GM21619 (cell line): Measurements from ENCODE around the gene IARS2.
"Not testable (repeated sequence)": the region's sequence is repeated elsewhere in the genome, so short reads cannot be mapped to it uniquely, and the experiment has no call there.

Experiments used
- ATAC-seq: cut with Tn5 transposase; IDR thresholded peaks from one replicate; pipeline ENCODE4 v1.9.1; 2021; ENCODE audit not compliant: unreplicated experiment

IARS2 gene

DNA sequence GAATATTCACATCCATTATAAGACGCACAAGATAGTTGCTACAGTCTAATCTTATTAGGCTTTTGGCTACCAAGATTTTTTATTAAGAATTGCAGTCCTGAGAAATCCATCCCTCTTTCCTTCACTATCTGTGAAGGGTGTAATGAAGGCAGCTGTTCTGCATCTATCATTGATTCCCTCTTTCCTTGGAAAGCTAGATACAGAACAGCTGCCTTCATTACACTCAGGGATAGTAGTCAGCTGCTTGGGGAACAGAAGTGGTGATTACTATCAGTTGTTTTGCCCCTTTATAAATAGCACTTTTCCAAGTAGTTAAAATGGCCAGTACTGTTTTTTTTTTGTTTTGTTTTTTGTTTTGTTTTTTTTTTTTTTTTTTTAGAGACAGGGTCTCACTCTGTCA is 70.2 kb downstream of the IARS2 start:
- ATAC-seq, result no peak

DNA sequence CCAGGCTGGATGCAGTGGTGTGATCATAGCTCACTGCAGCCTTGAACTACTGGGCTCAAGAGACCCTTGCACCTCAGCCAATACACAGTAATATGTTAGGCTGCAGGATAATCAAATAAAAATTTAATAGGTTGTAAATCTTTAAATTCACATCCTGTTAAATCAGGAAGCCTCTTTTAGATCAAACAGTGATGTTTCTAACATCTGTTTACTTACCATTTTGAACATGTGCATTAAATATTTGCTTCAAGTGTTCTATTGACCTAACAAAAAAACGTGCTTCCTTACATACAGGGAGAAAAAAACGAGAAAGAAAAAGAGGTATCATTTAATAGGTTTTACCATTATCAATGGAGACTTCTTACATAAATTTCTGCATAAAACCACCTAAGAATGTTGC is 70.6 kb downstream of the IARS2 start:
- ATAC-seq, result no peak

DNA sequence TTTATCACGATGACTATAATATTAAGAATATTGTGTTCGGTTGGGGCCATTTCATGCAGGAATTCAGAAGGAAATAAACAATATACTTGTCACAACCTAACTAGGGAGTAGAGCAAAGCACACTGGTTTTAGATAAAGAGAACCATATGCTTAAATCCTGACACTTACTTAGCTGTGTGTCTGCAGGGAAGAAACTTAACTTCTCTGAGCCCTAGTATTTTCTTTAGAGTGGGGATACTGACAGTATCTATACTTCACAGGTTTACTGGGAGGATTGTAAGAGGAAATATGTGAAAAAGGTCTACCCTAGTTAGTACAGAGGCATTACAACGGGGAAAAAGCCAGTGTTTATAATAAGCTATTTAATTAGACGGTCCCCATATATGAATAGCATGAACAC is 72.9 kb downstream of the IARS2 start:
- ATAC-seq, result no peak

DNA sequence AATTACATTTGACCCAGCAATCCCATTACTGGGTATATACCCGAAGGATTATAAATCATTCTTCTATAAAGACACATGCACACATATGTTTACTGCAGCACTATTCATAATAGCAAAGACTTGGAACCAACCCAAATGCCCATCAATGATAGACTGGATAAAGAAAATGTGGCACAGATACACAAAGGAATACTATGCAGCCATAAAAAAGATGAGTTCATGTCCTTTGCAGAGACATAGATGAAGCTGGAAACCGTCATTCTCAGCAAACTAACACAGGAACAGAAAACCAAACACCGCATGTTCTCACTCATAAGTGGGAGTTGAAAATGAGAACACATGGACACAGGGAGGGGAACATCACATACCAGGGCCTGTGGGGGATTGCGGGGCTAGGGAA is 76.0 kb downstream of the IARS2 start:
- not testable (repeated sequence) for ATAC-seq

DNA sequence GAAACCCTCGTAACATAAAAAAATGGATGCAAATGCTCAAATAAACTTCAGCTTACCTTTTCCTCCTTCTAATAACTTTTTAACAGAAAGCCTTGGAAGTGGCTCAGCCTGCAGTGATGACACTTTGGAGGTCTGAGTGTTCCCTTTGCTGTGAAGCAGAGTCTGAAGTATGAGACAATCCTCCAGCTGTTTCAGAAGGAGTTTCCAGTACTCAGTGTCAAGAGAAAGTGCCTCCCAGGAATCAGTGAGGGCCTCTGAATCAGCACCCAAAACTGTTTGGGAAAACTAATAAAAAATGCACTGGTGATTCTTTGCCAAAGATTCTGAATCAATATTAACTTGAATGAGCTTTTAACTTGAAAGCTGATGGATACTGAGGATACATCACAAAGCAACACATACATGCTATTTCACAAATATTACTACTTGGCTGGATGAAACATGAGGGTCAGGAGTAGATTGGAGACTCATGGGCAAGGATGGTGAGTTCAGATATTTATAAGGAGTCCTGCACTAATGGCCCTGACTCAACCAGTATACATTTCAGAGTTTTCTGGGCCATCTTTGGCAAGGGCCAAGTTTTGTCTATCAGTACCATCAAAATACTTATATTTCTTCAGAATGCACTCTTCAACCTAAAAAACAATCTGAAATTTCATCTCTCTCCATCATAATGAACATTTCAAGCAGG is 77.0 kb downstream of the IARS2 start:
- ATAC-seq, result no peak

DNA sequence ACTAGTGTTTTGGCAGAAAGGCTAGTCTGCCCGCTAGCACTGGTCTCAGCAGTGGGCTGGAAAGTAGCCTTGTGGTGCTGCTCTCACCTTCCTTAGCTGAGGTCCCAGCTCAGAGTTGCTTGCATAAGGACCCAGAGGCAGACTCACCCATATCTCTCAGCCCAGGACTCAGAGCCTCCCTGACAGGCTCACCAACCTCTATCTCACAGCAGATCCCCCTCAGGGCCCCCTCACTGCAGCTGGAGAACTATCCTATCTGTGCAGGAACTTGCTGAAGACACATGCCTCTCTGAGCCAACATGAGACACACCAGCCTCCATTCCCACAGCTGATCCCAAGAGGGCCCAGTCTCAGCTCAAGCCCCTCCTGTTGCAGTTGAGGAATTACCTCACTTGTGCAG is 82.6 kb downstream of the IARS2 start:
- ATAC-seq, result no peak

DNA sequence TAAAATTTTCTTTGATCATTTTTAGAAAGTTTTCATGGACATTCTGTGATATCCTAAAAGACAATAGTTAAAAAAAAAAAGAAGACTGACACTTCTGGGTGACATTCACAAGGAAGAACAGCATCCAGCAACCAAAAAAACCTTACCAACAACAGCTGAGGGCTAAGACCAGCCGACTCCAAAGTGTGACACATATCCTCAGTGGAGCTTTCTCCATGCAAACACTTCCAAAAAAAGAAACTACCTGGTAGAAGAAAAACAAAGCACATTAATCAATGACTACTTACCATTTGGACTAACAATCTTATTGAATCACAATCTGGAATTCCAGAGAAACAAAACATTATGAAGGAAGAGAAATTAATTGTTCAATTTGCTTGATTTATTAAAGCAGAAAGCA is 88.2 kb downstream of the IARS2 start:
- no peak for ATAC-seq

DNA sequence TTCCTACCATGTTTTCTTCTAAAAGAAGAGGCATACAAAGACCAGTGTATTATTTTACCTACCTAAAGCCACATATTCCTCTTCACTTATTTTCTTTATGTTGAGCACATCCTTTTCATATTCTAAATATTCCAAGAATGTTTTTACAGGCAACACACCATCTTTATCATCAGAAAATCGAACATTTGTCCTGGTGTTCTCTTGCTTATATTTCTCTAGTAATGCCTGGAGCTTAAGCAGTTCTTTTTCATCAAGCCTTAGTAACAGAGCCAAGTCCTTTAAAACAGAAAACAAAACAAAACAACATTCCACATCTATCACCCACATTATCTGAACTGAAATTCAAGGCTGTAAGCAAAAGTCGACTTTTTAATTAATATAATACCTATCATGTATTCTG is 88.7 kb downstream of the IARS2 start:
- no peak for ATAC-seq

DNA sequence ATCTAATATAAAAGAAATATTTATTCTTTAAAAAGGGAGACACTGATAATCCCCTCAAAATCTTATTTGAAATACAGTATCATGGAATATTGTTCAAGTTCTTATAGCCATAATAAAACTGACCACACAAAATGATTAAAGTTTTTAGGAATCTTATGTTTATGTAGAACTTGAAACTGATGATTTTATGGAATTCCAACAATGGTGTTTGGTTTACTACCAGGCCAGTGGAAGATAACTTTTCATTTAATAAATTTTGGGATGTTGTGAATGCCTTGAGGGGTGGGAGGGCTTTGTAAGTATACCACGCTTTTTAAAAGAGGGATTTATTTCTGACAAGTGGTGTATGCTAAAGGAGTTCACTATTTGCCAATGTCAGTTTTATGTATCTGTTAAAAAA is 90.6 kb downstream of the IARS2 start:
- ATAC-seq, result no peak

DNA sequence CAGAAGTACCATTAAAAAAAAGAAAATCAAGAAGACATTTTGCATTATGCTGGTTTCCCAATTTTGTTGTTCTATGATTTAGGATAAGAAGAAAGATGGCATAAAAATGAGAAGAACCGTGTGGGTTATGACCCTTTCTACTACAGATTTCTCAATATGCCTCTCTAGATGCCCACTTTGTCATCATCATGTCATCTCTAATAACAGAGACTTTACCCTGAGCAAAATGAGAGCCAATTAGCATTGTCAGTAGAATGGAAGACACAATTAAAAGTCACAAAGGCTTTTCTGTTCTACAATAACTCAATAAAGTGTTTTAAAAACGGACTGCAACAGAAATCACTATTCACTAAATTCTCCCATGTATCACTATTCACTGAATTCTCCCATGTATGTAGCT is 92.8 kb downstream of the IARS2 start:
- ATAC-seq, result no peak

DNA sequence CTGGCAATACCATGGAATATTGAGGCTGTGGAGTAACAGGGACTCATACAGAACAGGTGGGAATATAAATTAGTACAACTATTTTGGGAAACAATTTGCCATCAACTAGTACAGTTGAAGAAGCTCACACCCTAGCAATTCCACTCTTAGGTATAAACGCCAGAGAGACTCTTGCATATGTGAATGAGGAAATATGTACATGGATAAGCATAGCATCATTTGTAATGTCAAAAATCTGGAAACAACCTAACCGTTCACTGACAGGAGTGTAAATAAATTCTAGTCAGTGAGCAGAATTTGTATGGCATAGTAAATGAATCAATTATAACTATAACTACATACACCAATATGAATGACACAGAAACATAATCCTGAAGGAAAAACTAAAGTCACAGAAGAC is 94.6 kb downstream of the IARS2 start:
- no peak for ATAC-seq

DNA sequence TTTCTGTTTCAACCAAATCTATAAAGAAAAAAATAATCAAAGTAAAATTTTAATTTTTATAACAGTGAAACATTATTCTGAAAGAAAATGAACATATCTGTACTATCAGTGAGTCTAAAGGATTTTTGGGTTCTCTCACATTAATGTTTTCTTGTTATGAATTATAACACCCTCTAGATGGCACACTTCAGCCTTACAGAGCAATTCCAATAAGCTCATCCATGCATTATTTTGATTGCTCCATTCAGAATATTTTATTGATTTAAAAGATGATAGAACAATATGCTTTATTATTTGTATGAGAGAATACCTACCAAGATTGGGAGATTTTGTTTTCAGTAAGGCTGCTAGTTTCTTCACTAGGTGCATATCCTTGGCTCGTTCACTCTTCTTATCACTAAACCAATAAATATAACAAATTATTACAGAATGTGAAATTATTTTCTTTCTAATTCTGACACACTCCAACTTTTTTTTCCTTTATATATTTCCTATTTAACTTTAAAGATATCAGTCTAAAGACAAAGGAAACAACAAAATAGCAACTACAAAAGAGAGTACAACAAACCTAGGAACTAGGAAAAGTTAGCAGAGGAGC is 95.9 kb downstream of the IARS2 start:
- ATAC-seq, result no peak

DNA sequence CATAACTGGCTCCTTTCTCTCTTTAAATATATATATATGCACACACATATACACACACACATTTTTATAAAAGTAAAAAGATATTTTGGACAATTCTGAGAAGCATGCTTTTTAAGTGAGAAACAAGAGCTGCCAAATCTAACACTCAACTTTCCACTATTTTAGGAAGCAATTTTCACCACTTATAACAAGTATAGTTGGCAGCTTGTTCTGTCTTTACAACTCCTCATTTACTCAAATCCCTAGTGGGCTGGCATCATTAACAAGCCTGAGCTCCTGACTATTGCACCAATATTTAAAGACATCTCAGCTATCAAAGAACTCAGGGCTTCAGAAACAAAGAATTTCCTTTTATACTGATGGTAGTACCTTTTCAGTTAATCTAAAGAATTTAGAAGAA is 101.8 kb downstream of the IARS2 start:
- no peak for ATAC-seq
